C4-2B (cell line): ENCODE measurements around the gene UBR4.

Experiments
- CTCF ChIP-seq: fragments of 450-650 bp; conservative IDR thresholded peaks from 2 replicates; pipeline ENCODE4 v1.5.1; 2017; ENCODE audit warnings: mild to moderate bottlenecking
- ZFX ChIP-seq: fragments of 450-650 bp; IDR thresholded peaks from 2 replicates; pipeline ENCODE4 v1.6.1; 2017

DNA sequence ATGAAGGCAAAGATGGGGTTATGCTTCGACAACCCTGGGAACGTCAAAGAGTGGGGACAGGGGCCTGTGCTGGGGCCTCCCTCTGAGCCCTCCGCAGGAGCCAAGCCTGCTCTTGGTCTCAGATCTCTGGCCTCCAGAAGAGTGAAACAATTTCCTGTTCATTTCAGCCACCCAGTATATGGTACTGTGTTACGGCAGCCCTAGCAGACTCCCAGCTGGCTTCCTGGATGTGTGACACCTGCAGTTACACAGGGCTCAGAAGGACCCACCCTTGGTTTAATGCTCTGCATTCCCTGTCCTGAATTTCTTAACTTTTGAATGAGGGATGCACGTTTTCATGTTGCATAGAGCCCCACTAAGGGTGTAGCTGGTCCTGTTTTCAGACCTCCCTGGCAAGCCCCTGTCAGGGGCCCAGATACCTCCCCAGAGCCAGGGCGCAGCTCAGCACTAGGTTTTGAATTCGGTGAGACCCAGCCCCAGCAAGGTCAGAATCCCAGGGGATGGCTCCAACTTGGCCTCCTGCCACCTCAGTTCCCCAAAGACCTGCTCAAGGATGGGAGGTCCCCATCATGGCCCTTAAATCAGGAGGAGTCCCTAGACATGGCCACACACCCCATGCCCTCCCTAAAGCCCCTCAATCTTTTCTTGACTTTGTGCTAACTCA, 174.6 kb downstream of the UBR4 start:
- no peak for TF ChIP-seq CTCF
- TF ChIP-seq ZFX, result no peak
